H9 (cell line): ENCODE data around the gene MPZL3. TPM values are rescaled to one million over a fixed set of nuclear protein-coding genes. Genes with fewer than 3 reads are reported as not detected.

Experiments
- DNase-seq: peaks from one replicate; pipeline ENCODE4 v3.0.0-alpha.2; 2017
- H2AFZ ChIP-seq: one replicate; pipeline ENCODE4 v1.6.1; 2013; ENCODE audit warnings: mild to moderate bottlenecking, low read length, control low read depth, moderate library complexity
- H2AK5ac ChIP-seq: 2 replicates; pipeline ENCODE4 v1.6.1; 2013; ENCODE audit warnings: low read length, control low read depth, mixed read lengths; ENCODE audit not compliant: insufficient read length
- H2BK120ac ChIP-seq: one replicate; pipeline ENCODE4 v1.6.1; 2013; ENCODE audit warnings: low read depth, mild to moderate bottlenecking, low read length, control low read depth, inconsistent platforms; ENCODE audit not compliant: poor library complexity, severe bottlenecking
- H2BK12ac ChIP-seq: 2 replicates; pipeline ENCODE4 v1.6.1; 2013; ENCODE audit warnings: low read length, control low read depth, mixed read lengths, low read depth; ENCODE audit not compliant: insufficient read length
- H2BK15ac ChIP-seq: 2 replicates; pipeline ENCODE4 v1.6.1; 2013; ENCODE audit warnings: low read depth, low read length, control low read depth
- H2BK20ac ChIP-seq: one replicate; pipeline ENCODE4 v1.6.1; 2013; ENCODE audit warnings: low read depth, mild to moderate bottlenecking, low read length, control low read depth, inconsistent platforms; ENCODE audit not compliant: poor library complexity, severe bottlenecking
- H2BK5ac ChIP-seq: 2 replicates; pipeline ENCODE4 v1.6.1; 2013; ENCODE audit warnings: low read length, control low read depth, mixed read lengths; ENCODE audit not compliant: insufficient read length
- H3K14ac ChIP-seq: 2 replicates; pipeline ENCODE4 v1.6.1; 2013; ENCODE audit warnings: low read length, control low read depth; ENCODE audit not compliant: insufficient read depth
- H3K18ac ChIP-seq: 2 replicates; pipeline ENCODE4 v1.6.1; 2013; ENCODE audit warnings: low read depth, mild to moderate bottlenecking, mixed read lengths, low read length, control low read depth; ENCODE audit not compliant: insufficient read length
- H3K23ac ChIP-seq: 2 replicates; pipeline ENCODE4 v1.6.1; 2013; ENCODE audit warnings: low read length, control low read depth, mixed read lengths, low read depth; ENCODE audit not compliant: insufficient read length
- H3K23me2 ChIP-seq: 2 replicates; pipeline ENCODE4 v1.6.1; 2013; ENCODE audit warnings: low read depth, mild to moderate bottlenecking, mixed read lengths, low read length, control low read depth; ENCODE audit not compliant: insufficient read length, poor library complexity, severe bottlenecking
- H3K27ac ChIP-seq: 2 replicates; pipeline ENCODE4 v1.5.1; 2013; ENCODE audit warnings: low read length, control low read depth, mixed read lengths, low read depth; ENCODE audit not compliant: insufficient read length
- H3K27me3 ChIP-seq: 2 replicates; pipeline ENCODE4 v1.6.1; 2013; ENCODE audit warnings: low read length, control low read depth, inconsistent platforms; ENCODE audit not compliant: insufficient read depth
- H3K4ac ChIP-seq: 2 replicates; pipeline ENCODE4 v1.6.1; 2013; ENCODE audit warnings: low read depth, mild to moderate bottlenecking, control low read depth, inconsistent platforms, low read length, moderate library complexity
- H3K4me1 ChIP-seq: 2 replicates; pipeline ENCODE4 v1.6.1; 2013; ENCODE audit warnings: low read length, control low read depth, inconsistent platforms; ENCODE audit not compliant: insufficient read depth
- H3K4me2 ChIP-seq: 2 replicates; pipeline ENCODE4 v1.6.1; 2013; ENCODE audit warnings: low read length, control low read depth, mixed read lengths; ENCODE audit not compliant: insufficient read length, insufficient read depth
- H3K56ac ChIP-seq: 2 replicates; pipeline ENCODE4 v1.6.1; 2013; ENCODE audit warnings: low read depth, mild to moderate bottlenecking, mixed read lengths, low read length, control low read depth; ENCODE audit not compliant: insufficient read length
- H3K79me1 ChIP-seq: 2 replicates; pipeline ENCODE4 v1.6.1; 2013; ENCODE audit warnings: low read depth, mild to moderate bottlenecking, moderate library complexity, low read length, control low read depth, inconsistent platforms; ENCODE audit not compliant: insufficient read depth, poor library complexity, severe bottlenecking
- H3K79me2 ChIP-seq: 2 replicates; pipeline ENCODE4 v1.6.1; 2013; ENCODE audit warnings: low read length, control low read depth, inconsistent platforms; ENCODE audit not compliant: insufficient read depth
- H3K9ac ChIP-seq: 2 replicates; pipeline ENCODE4 v1.6.1; 2013; ENCODE audit warnings: low read length, control low read depth, mixed read lengths; ENCODE audit not compliant: insufficient read length; ENCODE audit errors: extremely low read depth
- H3K9me3 ChIP-seq: one replicate; pipeline ENCODE4 v1.6.1; 2013; ENCODE audit warnings: low read depth, low read length, inconsistent platforms; ENCODE audit not compliant: control insufficient read depth
- H3T11ph ChIP-seq: one replicate; pipeline ENCODE4 v1.6.1; 2013; ENCODE audit warnings: mild to moderate bottlenecking, low read length, control low read depth, inconsistent platforms
- H4K20me1 ChIP-seq: one replicate; pipeline ENCODE4 v1.6.1; 2013; ENCODE audit not compliant: control insufficient read depth, insufficient read length, insufficient read depth
- H4K5ac ChIP-seq: 2 replicates; pipeline ENCODE4 v1.6.1; 2013; ENCODE audit warnings: low read depth, mild to moderate bottlenecking, mixed read lengths, low read length, control low read depth; ENCODE audit not compliant: insufficient read length
- H4K8ac ChIP-seq: replicated peaks from 2 replicates; pipeline ENCODE4 v1.6.1; 2013; ENCODE audit warnings: low read length, control low read depth, mixed read lengths, low read depth; ENCODE audit not compliant: insufficient read length
- H4K91ac ChIP-seq: 2 replicates; pipeline ENCODE4 v1.6.1; 2013; ENCODE audit warnings: low read depth, mild to moderate bottlenecking, moderate library complexity, mixed read lengths, low read length, control low read depth; ENCODE audit not compliant: insufficient read length
- H3K27ac Mint-ChIP-seq, 3 experiments: 2 replicates in 2 of 3; 3 replicates in 1 of 3; pipeline ENCODE4 v1.8.0; 2020 to 2021; ENCODE audit warnings: mixed read lengths in 3 of 3, mild to moderate bottlenecking in 1 of 3, moderate library complexity in 1 of 3
- H3K27me3 Mint-ChIP-seq: 2 replicates; pipeline ENCODE4 v1.8.0; 2021; ENCODE audit warnings: low read depth, mild to moderate bottlenecking, moderate library complexity, mixed read lengths
- H3K36me3 Mint-ChIP-seq, 3 experiments: 2 replicates in 2 of 3; 3 replicates in 1 of 3; pipeline ENCODE4 v1.8.0; 2020 to 2021; ENCODE audit warnings: low read depth in 3 of 3, mixed read lengths in 3 of 3; ENCODE audit not compliant: insufficient read depth in 1 of 3
- H3K4me1 Mint-ChIP-seq, 2 experiments: 2 replicates each; pipeline ENCODE4 v1.8.0; 2020; ENCODE audit warnings: mixed read lengths in 2 of 2
- H3K4me3 Mint-ChIP-seq, 2 experiments: 2 replicates in 1 of 2; 3 replicates in 1 of 2; pipeline ENCODE4 v1.8.0; 2020 to 2021; ENCODE audit warnings: mild to moderate bottlenecking in 2 of 2, mixed read lengths in 2 of 2, moderate library complexity in 1 of 2
- H3K9me3 Mint-ChIP-seq, 2 experiments: 2 replicates in 1 of 2; 3 replicates in 1 of 2; pipeline ENCODE4 v1.8.0; 2020; ENCODE audit warnings: mild to moderate bottlenecking in 2 of 2, mixed read lengths in 2 of 2, moderate library complexity in 1 of 2
- CTCF ChIP-seq: fragments of 200-600 bp; sonication (generic); conservative IDR thresholded peaks from 3 replicates; pipeline ENCODE4 v1.8.0; 2021; ENCODE audit warnings: antibody characterized with exemption, mild to moderate bottlenecking
- WGBS: extraction: QIAGEN DNeasy Blood & Tissue Kit; methylation state at CpG from one replicate; pipeline ENCODE4 v1.1.7; 2013; ENCODE audit warnings: missing lambda C conversion rate, low lambda C conversion rate, mixed read lengths; ENCODE audit not compliant: insufficient read length; ENCODE audit errors: extremely low coverage; 5-methylcytosine and 5-hydroxymethylcytosine counted together
- long read RNA-seq: library from polyadenylated mRNA; unstranded; transcript quantifications from one replicate; pipeline ENCODE4 v2.0.0, GENCODE V29; 2020
- total RNA-seq: library from RNA; stranded (reverse); gene quantifications from 2 replicates; pipeline ENCODE4 v1.2.1, GENCODE V29; 2021

Gene MPZL3
- total RNA-seq: 2.1 and 2.6 TPM in 2 replicates
- long read RNA-seq, partial matches to known transcripts: 1 of 7 reads
- long read RNA-seq, other reads (novel, unspliced or antisense): 1 of 7 reads

- H3K56ac ChIP-seq: no peak within 1 kb of the TSS
- peak; percentile 92 for DNase-seq
- H3K4me2 ChIP-seq: peak within 1 kb of the TSS; percentile 46
- peaks cover 89% of the 10 kb centered on the region for H3K27me3 Mint-ChIP-seq
- peak within 1 kb of the TSS; percentile 92 for H2BK120ac ChIP-seq
- no peaks in the 10 kb centered on the region for H3K79me2 ChIP-seq
- no peak within 1 kb of the TSS for H2BK20ac ChIP-seq
- peak within 1 kb of the TSS; percentile 92 to 100 (median 100); a peak in 5 of 7 replicates for H3K27ac Mint-ChIP-seq
- H3T11ph ChIP-seq: peak within 1 kb of the TSS; percentile 96
- no peak within 1 kb of the TSS for H4K8ac ChIP-seq
- H3K9me3 ChIP-seq: no peaks in the 10 kb centered on the region
- H3K9me3 Mint-ChIP-seq: peaks cover 0 to 5% of the 10 kb centered on the region in 2 experiments; a peak in 3 of 5 replicates
- no peaks in the 10 kb centered on the region for H4K20me1 ChIP-seq
- no peaks in the 10 kb centered on the region for H3K27me3 ChIP-seq
- H2BK5ac ChIP-seq: peak within 1 kb of the TSS; percentile 87
- no peak for TF ChIP-seq CTCF
- H3K23me2 ChIP-seq: no peaks in the 10 kb centered on the region
- H3K79me1 ChIP-seq: no peaks in the 10 kb centered on the region
- peak within 1 kb of the TSS; percentile 97 for H2AFZ ChIP-seq
- no peak within 1 kb of the TSS for H3K23ac ChIP-seq
- peak within 1 kb of the TSS; percentile 45 for H4K5ac ChIP-seq
- no peaks in the 10 kb centered on the region for H3K4me1 ChIP-seq
- no peak within 1 kb of the TSS for H4K91ac ChIP-seq
- H3K4me1 Mint-ChIP-seq: peaks cover 7 to 13% of the 10 kb centered on the region in 2 experiments; a peak in 3 of 4 replicates
- no peak within 1 kb of the TSS for H2BK12ac ChIP-seq
- peak within 1 kb of the TSS; percentile 100 for H3K18ac ChIP-seq
- no peak within 1 kb of the TSS for H2BK15ac ChIP-seq
- peak within 1 kb of the TSS; percentile 97 for H3K27ac ChIP-seq
- peak within 1 kb of the TSS; percentile 77 to 90 for H3K4me3 Mint-ChIP-seq
- H3K9ac ChIP-seq: peak within 1 kb of the TSS; percentile 91
- H3K36me3 Mint-ChIP-seq: no peaks in the 10 kb centered on the region
- H3K4ac ChIP-seq: no peak within 1 kb of the TSS; the same call in 1 of the 2 replicates
- no CpG with 5 or more reads among the region's 33 CpGs for WGBS
- no peak within 1 kb of the TSS for H2AK5ac ChIP-seq
- H3K14ac ChIP-seq: peak within 1 kb of the TSS; percentile 99
Measured at GRCh38 chr11:118251858-118252652, at the start of gene MPZL3. TSS of gene MPZL3 (minus strand) at chr11:118252365. CDS start at chr11:118252294, 71 bp downstream.
